ENCODE measurements around the gene SAMD4A.

SAMD4A gene

DNA sequence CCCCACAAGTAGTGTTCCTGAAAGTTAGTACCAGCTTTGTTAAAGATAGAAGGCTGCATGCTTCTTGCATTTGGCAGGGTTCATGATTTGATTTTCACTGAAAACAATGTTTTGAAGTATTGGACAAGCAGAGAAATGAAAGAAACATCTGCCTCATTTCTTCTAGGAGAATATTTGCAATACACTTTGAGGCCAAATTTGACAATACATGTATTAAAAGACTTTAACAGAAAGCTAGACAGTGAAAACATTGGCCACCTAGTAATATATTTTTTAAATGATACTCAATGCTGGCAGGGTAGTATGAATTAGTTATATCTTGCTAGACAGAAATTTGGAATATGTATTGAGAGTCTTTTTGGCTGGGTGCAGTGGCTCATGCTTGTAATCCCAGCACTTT lies 267.2 kb downstream of the SAMD4A start:
- no peak overlapping the region for H3K27ac ChIP-seq
- no peak for DNase-seq (ENCODE audit: low read depth, low spot score)

DNA sequence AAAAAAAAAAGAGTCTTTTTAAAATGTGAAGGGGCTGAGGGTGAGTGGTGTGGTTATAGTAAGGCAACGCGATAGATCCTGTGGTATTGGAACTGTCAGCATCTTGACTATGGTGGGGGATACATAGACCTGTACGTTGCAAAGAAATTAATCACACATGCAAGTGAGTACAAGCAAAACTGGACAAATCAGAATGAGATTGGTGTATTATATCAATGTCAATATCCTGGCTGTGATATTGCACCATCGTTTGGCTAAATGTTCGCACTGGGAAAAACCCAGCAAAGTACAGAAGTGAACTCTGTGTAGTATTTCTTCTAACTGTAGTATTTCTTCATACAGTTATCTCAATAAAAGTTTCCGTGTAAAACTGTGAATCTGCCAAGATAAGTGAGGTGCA lies 267.8 kb downstream of the SAMD4A start:
- DNase-seq (ENCODE audit: low read depth, low spot score) = no peak

DNA sequence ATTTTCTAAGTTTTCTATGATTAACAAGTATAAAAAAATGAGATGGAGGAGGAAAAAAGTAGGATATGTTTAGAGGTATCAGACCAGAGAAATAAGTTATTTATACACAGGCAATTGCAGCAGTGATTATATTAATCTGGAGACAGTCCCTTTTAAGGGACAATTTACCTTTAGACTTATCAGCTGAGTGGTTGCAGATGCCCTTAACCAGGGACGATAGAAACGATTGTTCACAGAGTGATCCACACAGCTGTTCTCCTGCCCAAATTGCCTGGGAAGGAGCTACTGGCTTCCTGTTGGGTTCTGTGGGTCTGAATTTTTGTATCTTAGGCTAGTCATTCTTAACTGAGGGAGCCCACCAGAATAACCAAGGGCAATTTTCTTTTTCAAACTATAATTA lies 269.3 kb downstream of the SAMD4A start:
- DNase-seq (ENCODE audit: low read depth, low spot score) = no peak

More for the DNA sequence above, 267.8 kb downstream of the SAMD4A start:
- no peak overlapping the region for H3K27ac ChIP-seq

DNA sequence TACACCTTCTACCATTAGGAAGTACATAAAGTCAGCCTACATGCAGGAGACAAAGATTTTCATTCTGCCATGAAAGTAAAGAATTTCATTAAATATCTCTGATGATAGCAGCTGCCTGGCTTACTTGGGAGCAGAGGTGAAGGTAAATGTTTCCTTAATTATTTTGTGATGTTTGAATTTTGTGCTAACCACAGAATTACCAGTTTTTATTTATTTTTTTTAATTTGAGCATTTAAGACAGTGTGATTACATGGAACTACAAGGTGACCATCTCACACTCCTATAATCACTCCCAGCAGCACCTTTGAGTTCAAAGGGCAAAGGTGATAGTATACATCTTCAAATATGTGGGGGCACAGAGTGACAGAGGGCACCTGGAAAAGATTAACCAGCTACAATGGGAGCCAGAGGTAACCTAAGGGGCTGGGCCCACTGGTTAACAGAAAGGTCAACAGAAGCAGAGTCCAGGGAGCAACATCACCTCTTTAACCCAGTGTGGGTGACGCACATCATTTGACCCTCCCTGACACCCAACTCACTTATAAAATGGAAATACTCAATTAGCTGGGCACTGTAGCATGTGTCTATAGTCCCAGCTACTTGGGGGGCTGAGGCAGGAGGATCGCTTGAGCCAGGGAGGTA lies 270.7 kb downstream of the SAMD4A start:
- DNase-seq (ENCODE audit: low read depth, low spot score) = no peak
- no peak overlapping the region for H3K27ac ChIP-seq

More for the DNA sequence above, 269.3 kb downstream of the SAMD4A start:
- no peak overlapping the region for H3K27ac ChIP-seq

DNA sequence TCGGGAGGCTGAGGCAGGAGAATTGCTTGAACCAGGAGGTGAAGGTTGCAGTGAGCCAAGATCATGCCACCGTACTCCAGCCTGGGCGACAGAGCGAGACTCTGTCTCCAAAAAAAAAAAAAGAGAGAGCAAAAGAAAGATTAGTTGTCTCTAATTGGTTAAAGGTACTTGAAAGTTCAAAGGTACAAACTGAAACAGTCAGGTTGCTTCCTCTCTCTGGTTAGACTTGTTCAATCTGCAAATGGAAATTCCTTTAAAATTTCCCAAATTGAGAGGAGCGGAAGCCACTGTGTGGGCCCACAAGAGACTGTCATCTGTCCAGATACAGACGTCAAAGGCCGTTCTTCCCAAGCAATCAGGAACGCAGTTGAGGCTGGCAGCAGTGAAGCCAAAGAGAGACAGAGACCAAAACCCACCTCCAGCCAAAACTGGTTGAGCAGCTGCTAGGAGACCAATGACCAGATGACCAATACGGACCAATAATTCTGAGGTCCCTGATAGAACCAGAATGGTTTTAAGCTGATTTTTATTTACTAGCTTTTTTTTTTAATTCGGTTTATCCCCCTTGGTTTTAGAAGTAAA lies 272.1 kb downstream of the SAMD4A start:
- no peak overlapping the region for H3K27ac ChIP-seq
- DNase-seq (ENCODE audit: low read depth, low spot score) = no peak

DNA sequence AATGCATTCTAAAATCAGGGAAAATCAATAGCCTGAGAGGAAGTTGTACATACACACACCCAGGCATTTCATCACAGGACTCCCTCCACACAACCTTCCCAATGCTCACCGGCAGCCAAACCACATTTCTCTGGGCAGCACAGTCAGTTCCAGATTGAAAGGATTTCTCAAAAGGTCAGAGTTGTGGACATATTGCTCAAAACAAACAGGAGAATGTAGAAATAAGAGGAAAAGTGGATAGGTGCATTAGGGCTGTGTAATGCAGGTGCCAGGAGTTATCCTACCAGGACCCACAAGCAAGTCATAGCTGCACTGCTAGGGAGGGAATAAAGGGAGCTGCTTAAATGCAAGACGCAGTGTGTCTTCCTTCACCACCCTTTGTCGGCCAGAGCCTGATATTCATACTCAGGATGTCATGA lies 272.8 kb downstream of the SAMD4A start:
- DNase-seq (ENCODE audit: low read depth, low spot score) = no peak
- H3K27ac ChIP-seq = no peak overlapping the region

DNA sequence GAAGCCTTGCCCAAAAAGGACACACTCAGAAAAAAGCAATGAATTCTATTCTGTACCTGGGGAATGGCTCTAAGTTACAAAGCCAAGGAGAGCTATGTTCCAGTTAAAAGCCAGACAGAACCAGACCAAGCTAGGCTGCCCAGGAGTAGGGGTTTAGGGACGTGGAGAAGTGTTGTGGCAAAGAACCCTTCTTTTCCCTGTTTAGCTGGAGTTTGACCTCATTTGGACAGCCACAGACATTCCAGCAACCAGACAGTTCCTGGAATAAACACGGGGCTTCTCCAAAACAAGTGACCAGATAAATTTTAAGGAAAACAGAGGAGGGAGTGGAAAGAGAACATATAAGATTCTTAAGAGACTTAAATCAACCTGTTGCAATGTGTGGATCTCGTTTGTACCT lies 273.4 kb downstream of the SAMD4A start:
- DNase-seq (ENCODE audit: low read depth, low spot score) = no peak
- no peak overlapping the region for H3K27ac ChIP-seq

DNA sequence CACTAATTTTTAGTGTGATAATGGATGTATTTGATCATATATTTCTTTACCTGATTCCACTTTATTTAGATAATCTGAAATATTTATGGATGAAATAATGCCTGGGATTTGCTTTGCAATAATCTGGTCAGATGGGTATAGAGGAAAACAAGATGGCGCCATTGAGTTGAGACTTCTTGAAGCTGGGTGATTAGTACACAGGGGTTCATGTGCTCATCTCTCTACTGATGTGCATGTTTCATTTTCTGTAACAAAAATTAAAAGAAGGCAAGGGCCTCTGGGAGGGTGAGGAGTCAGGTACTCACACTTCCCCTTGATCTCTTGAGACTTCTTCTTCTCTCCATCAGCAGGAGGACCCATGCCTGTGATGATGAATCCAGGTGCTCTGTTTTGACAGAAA lies 273.9 kb downstream of the SAMD4A start:
- no peak for DNase-seq (ENCODE audit: low read depth, low spot score)
- H3K27ac ChIP-seq = no peak overlapping the region
